Activated naive CD8-positive, alpha-beta T cell treated with anti-CD3 and anti-CD28 coated beads, Interleukin-2, amount 50 U/mL, for 24 hours (primary cell): ENCODE data around the gene HMGB1.

ENCODE experiments used
- ATAC-seq: fragments of 150-1000 bp; cut with Tn5 transposase; one replicate; pipeline ENCODE4 v1.10.0; 2021
- DNase-seq: peaks from one replicate; pipeline ENCODE4 v3.0.0; 2021
- H3K27ac Mint-ChIP-seq: one replicate; pipeline ENCODE4 v1.8.0; 2021; ENCODE audit warnings: mild to moderate bottlenecking, mixed read lengths
- H3K27me3 Mint-ChIP-seq: one replicate; pipeline ENCODE4 v1.8.0; 2021; ENCODE audit warnings: mixed read lengths
- H3K36me3 Mint-ChIP-seq: one replicate; pipeline ENCODE4 v1.8.0; 2021; ENCODE audit warnings: low read depth, mixed read lengths
- H3K4me1 Mint-ChIP-seq: one replicate; pipeline ENCODE4 v1.8.0; 2021; ENCODE audit warnings: mixed read lengths
- H3K4me3 Mint-ChIP-seq: one replicate; pipeline ENCODE4 v1.8.0; 2021; ENCODE audit warnings: mild to moderate bottlenecking, moderate library complexity, mixed read lengths
- H3K9me3 Mint-ChIP-seq: one replicate; pipeline ENCODE4 v1.8.0; 2021; ENCODE audit warnings: mixed read lengths

HMGB1 gene

GRCh38 chr13:30465593-30466357 lies at the start of gene HMGB1:
Gene HMGB1, minus strand, starts transcription at chr13:30465936. Its CDS starts 2,256 bp downstream, at chr13:30463680.
- DNase-seq (peak; percentile 93), ATAC-seq (peak; percentile 95)
- Mint-ChIP-seq H3K4me1 (peaks cover 41% of the 10 kb centered on the region), H3K27me3 (peaks cover 5% of the 10 kb centered on the region), H3K36me3 (peaks cover 31% of the 10 kb centered on the region), H3K9me3 (no peaks in the 10 kb centered on the region), H3K4me3 (peak within 1 kb of the TSS; percentile 96), H3K27ac (peak within 1 kb of the TSS; percentile 99)

GRCh38 chr13:30510811-30511371 lies 45.2 kb upstream of the HMGB1 start:
- no peak overlapping the region for H3K27ac Mint-ChIP-seq

GRCh38 chr13:30510091-30510490 lies 44.4 kb upstream of the HMGB1 start:
- Mint-ChIP-seq H3K4me3 (no peak overlapping the region), H3K36me3 (no peaks in the 10 kb centered on the region), H3K9me3 (no peaks in the 10 kb centered on the region), H3K27ac (no peak overlapping the region), H3K27me3 (no peaks in the 10 kb centered on the region), H3K4me1 (no peaks in the 10 kb centered on the region)
- DNase-seq (no peak), ATAC-seq (no peak)

More at GRCh38 chr13:30510811-30511371, 45.2 kb upstream of the HMGB1 start:
- DNase-seq (no peak), ATAC-seq (no peak)
- no peaks in the 10 kb centered on the region for H3K4me1 Mint-ChIP-seq
- H3K27me3 Mint-ChIP-seq: no peaks in the 10 kb centered on the region
- H3K9me3 Mint-ChIP-seq: no peaks in the 10 kb centered on the region
- H3K4me3 Mint-ChIP-seq: no peak overlapping the region
- no peaks in the 10 kb centered on the region for H3K36me3 Mint-ChIP-seq

- no peaks in the 10 kb centered on the region for H3K4me1 Mint-ChIP-seq
- H3K27me3 Mint-ChIP-seq: no peaks in the 10 kb centered on the region
- H3K9me3 Mint-ChIP-seq: no peaks in the 10 kb centered on the region
- no peak for ATAC-seq
- H3K4me3 Mint-ChIP-seq: no peak overlapping the region
- no peaks in the 10 kb centered on the region for H3K36me3 Mint-ChIP-seq
- DNase-seq: no peak
- H3K27ac Mint-ChIP-seq: no peak overlapping the region
These were observed 43.7 kb upstream of the HMGB1 start for GRCh38 chr13:30509254-30510050.

GRCh38 chr13:30504081-30504480 lies 38.3 kb upstream of the HMGB1 start:
- H3K36me3 Mint-ChIP-seq: no peaks in the 10 kb centered on the region
- H3K9me3 Mint-ChIP-seq: no peaks in the 10 kb centered on the region
- H3K27ac Mint-ChIP-seq: no peak overlapping the region
- DNase-seq (no peak), ATAC-seq (no peak)
- H3K27me3 Mint-ChIP-seq: peaks cover 3% of the 10 kb centered on the region
- H3K4me1 Mint-ChIP-seq: peaks cover 5% of the 10 kb centered on the region
- H3K4me3 Mint-ChIP-seq: no peak overlapping the region

GRCh38 chr13:30502237-30502636 lies 36.5 kb upstream of the HMGB1 start:
- Mint-ChIP-seq H3K27ac (no peak overlapping the region), H3K36me3 (no peaks in the 10 kb centered on the region), H3K9me3 (no peaks in the 10 kb centered on the region), H3K4me3 (no peak overlapping the region), H3K4me1 (peaks cover 7% of the 10 kb centered on the region), H3K27me3 (peaks cover 3% of the 10 kb centered on the region)
- no peak for DNase-seq
- no peak for ATAC-seq

- Mint-ChIP-seq H3K27me3 (peaks cover 3% of the 10 kb centered on the region), H3K4me3 (no peak overlapping the region), H3K9me3 (no peaks in the 10 kb centered on the region), H3K4me1 (peaks cover 7% of the 10 kb centered on the region), H3K27ac (no peak overlapping the region), H3K36me3 (no peaks in the 10 kb centered on the region)
- ATAC-seq (no peak), DNase-seq (no peak)
These were observed 33.6 kb upstream of the HMGB1 start for GRCh38 chr13:30499338-30499737.

GRCh38 chr13:30496147-30496546 lies 30.4 kb upstream of the HMGB1 start:
- Mint-ChIP-seq H3K4me1 (peaks cover 7% of the 10 kb centered on the region), H3K4me3 (no peak overlapping the region), H3K27ac (no peak overlapping the region), H3K9me3 (no peaks in the 10 kb centered on the region), H3K36me3 (no peaks in the 10 kb centered on the region), H3K27me3 (peaks cover 3% of the 10 kb centered on the region)
- ATAC-seq: no peak
- DNase-seq: no peak

GRCh38 chr13:30495746-30496145 lies 30.0 kb upstream of the HMGB1 start:
- no peaks in the 10 kb centered on the region for H3K9me3 Mint-ChIP-seq
- no peak overlapping the region for H3K27ac Mint-ChIP-seq
- peaks cover 7% of the 10 kb centered on the region for H3K4me1 Mint-ChIP-seq
- H3K36me3 Mint-ChIP-seq: no peaks in the 10 kb centered on the region
- H3K27me3 Mint-ChIP-seq: peaks cover 3% of the 10 kb centered on the region
- DNase-seq (no peak), ATAC-seq (no peak)
- H3K4me3 Mint-ChIP-seq: no peak overlapping the region

GRCh38 chr13:30493658-30494381 lies 28.1 kb upstream of the HMGB1 start:
- H3K9me3 Mint-ChIP-seq: no peaks in the 10 kb centered on the region
- H3K4me3 Mint-ChIP-seq: no peak overlapping the region
- peaks cover 2% of the 10 kb centered on the region for H3K27me3 Mint-ChIP-seq
- DNase-seq (no peak), ATAC-seq (no peak)
- H3K36me3 Mint-ChIP-seq: no peaks in the 10 kb centered on the region
- no peaks in the 10 kb centered on the region for H3K4me1 Mint-ChIP-seq
- H3K27ac Mint-ChIP-seq: no peak overlapping the region

- no peaks in the 10 kb centered on the region for H3K9me3 Mint-ChIP-seq
- DNase-seq: no peak
These were observed 21.3 kb upstream of the HMGB1 start for GRCh38 chr13:30487075-30487470.

GRCh38 chr13:30486230-30487074 lies 20.7 kb upstream of the HMGB1 start:
- no peak for ATAC-seq
- no peak for DNase-seq
- H3K4me1 Mint-ChIP-seq: no peaks in the 10 kb centered on the region

More at GRCh38 chr13:30487075-30487470, 21.3 kb upstream of the HMGB1 start:
- Mint-ChIP-seq H3K36me3 (no peaks in the 10 kb centered on the region), H3K4me3 (no peak overlapping the region), H3K4me1 (no peaks in the 10 kb centered on the region), H3K27me3 (peaks cover 7% of the 10 kb centered on the region), H3K27ac (no peak overlapping the region)
- no peak for ATAC-seq

GRCh38 chr13:30481241-30481760 lies 15.6 kb upstream of the HMGB1 start:
- peaks cover 2% of the 10 kb centered on the region for H3K27me3 Mint-ChIP-seq
- H3K4me1 Mint-ChIP-seq: no peaks in the 10 kb centered on the region
- no peaks in the 10 kb centered on the region for H3K9me3 Mint-ChIP-seq
- H3K36me3 Mint-ChIP-seq: no peaks in the 10 kb centered on the region
- no peak for ATAC-seq
- no peak for DNase-seq
- no peak overlapping the region for H3K4me3 Mint-ChIP-seq
- no peak overlapping the region for H3K27ac Mint-ChIP-seq

More at GRCh38 chr13:30486230-30487074, 20.7 kb upstream of the HMGB1 start:
- Mint-ChIP-seq H3K36me3 (no peaks in the 10 kb centered on the region), H3K27ac (no peak overlapping the region), H3K27me3 (peaks cover 7% of the 10 kb centered on the region), H3K9me3 (no peaks in the 10 kb centered on the region), H3K4me3 (no peak overlapping the region)
